ENCODE data around the gene KDM6A. TPM values are rescaled to one million over a fixed set of nuclear protein-coding genes. Genes with fewer than 3 reads are reported as not detected.

KDM6A gene
- total and polyA plus RNA-seq, 8 donors, result 21.1 to 75.0 (median 49.2) TPM

- Histone ChIP-seq H3K4me3 (no peak overlapping the region), H3K4me1 (no peaks in the 10 kb centered on the region), H3K27ac (no peak overlapping the region), H3K36me3 (no peaks in the 10 kb centered on the region), H3K27me3 (no peaks in the 10 kb centered on the region), H3K9me3 (no peaks in the 10 kb centered on the region)
- DNase-seq, result no peak
- intact Hi-C loops (cut with DNase I), result no loop called here
- TF ChIP-seq, protein P1, sequence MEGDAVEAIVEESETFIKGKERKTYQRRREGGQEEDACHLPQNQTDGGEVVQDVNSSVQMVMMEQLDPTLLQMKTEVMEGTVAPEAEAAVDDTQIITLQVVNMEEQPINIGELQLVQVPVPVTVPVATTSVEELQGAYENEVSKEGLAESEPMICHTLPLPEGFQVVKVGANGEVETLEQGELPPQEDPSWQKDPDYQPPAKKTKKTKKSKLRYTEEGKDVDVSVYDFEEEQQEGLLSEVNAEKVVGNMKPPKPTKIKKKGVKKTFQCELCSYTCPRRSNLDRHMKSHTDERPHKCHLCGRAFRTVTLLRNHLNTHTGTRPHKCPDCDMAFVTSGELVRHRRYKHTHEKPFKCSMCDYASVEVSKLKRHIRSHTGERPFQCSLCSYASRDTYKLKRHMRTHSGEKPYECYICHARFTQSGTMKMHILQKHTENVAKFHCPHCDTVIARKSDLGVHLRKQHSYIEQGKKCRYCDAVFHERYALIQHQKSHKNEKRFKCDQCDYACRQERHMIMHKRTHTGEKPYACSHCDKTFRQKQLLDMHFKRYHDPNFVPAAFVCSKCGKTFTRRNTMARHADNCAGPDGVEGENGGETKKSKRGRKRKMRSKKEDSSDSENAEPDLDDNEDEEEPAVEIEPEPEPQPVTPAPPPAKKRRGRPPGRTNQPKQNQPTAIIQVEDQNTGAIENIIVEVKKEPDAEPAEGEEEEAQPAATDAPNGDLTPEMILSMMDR (IDR thresholded peaks at IDR 0.05), result no peak
- no peak for ATAC-seq
Measured at GRCh38 chrX:44961817-44962607, 89.0 kb downstream of the KDM6A start.

- ATAC-seq (no peak), DNase-seq (no peak)
- Histone ChIP-seq H3K36me3 (no peaks in the 10 kb centered on the region), H3K27me3 (no peaks in the 10 kb centered on the region), H3K4me1 (no peaks in the 10 kb centered on the region), H3K4me3 (no peak overlapping the region), H3K9me3 (no peaks in the 10 kb centered on the region), H3K27ac (no peak overlapping the region)
- intact Hi-C loops (cut with DNase I), result no loop called here
- TF ChIP-seq, protein P1 (IDR thresholded peaks at IDR 0.05), result no peak
Measured at GRCh38 chrX:44962944-44963343, 90.0 kb downstream of the KDM6A start.

DNA sequence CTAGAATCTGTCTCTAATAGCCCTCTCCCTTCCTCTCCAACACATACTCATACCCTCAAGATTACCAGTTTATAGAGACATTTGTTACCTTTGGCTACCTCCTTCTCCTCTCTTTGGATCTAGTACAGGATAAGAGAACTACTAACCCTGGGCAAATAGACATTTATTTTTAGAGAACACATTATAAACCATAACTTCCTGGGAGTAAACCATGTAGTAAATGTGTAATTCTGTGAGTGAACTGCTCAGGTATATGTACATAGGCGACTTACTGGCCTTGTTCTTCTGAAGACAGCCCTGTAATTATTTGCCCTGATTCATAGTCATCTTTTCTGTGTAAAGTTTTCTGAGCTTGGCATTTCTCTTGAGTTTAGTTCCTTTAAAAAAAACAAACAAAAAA is 94.2 kb downstream of the KDM6A start:
- H3K9me3 ChIP-seq, result no peaks in the 10 kb centered on the region
- ATAC-seq, result no peak
- TF ChIP-seq, protein P1 (IDR thresholded peaks at IDR 0.05), result no peak
- DNase-seq, result no peak
- H3K4me1 ChIP-seq, result no peaks in the 10 kb centered on the region
- intact Hi-C loops (cut with DNase I), result no loop called here
- no peak overlapping the region for H3K4me3 ChIP-seq
- no peak overlapping the region for H3K27ac ChIP-seq
- no peaks in the 10 kb centered on the region for H3K27me3 ChIP-seq
- no peaks in the 10 kb centered on the region for H3K36me3 ChIP-seq

- no peak for ATAC-seq
- Histone ChIP-seq H3K4me3 (no peak overlapping the region), H3K9me3 (no peaks in the 10 kb centered on the region), H3K36me3 (no peaks in the 10 kb centered on the region), H3K27me3 (no peaks in the 10 kb centered on the region), H3K4me1 (no peaks in the 10 kb centered on the region), H3K27ac (no peak overlapping the region)
- no peak for DNase-seq
- intact Hi-C loops (cut with DNase I), result no loop called here
- TF ChIP-seq, protein P1 (IDR thresholded peaks at IDR 0.05), result no peak
Measured at GRCh38 chrX:44970709-44971108, 97.7 kb downstream of the KDM6A start.

- intact Hi-C loops (cut with DNase I), result no loop called here
- Histone ChIP-seq H3K36me3 (no peaks in the 10 kb centered on the region), H3K4me1 (no peaks in the 10 kb centered on the region), H3K9me3 (no peaks in the 10 kb centered on the region), H3K27ac (no peak overlapping the region), H3K27me3 (no peaks in the 10 kb centered on the region), H3K4me3 (no peak overlapping the region)
- TF ChIP-seq, protein P1 (IDR thresholded peaks at IDR 0.05), result no peak
- DNase-seq (no peak), ATAC-seq (no peak)
Measured at GRCh38 chrX:44971674-44972073, 98.7 kb downstream of the KDM6A start.
